HCT116 (cell line): ENCODE data around the gene SLAIN2.

ENCODE experiments used
- CTCF ChIP-seq, 3 experiments: fragments of 200-600 bp in 1 of 3; sonication (generic) in 1 of 3; IDR thresholded peaks in 2 of 3; conservative IDR thresholded peaks in 1 of 3; 2 replicates each; pipeline ENCODE4 v1.5.1; 2012 to 2017; ENCODE audit warnings: low read depth in 2 of 3, low read length in 2 of 3, antibody characterized with exemption in 1 of 3, borderline replicate concordance in 1 of 3, control low read depth in 1 of 3, mild to moderate bottlenecking in 1 of 3, mixed read lengths in 1 of 3, mixed run types in 1 of 3, moderate library complexity in 1 of 3; ENCODE audit not compliant: insufficient read depth in 1 of 3
- MAX ChIP-seq: IDR thresholded peaks from 2 replicates; pipeline ENCODE4 v1.6.1; 2012
- POLR2AphosphoS5 ChIP-seq: IDR thresholded peaks from 2 replicates; pipeline ENCODE4 v1.6.1; 2011; ENCODE audit warnings: mild to moderate bottlenecking, low read depth, low read length, moderate library complexity
- RAD21 ChIP-seq: IDR thresholded peaks from 2 replicates; pipeline ENCODE4 v1.6.1; 2012; ENCODE audit warnings: low read depth, mild to moderate bottlenecking
- REST ChIP-seq: IDR thresholded peaks from 2 replicates; pipeline ENCODE4 v1.6.1; 2012; ENCODE audit warnings: low read depth
- SP1 ChIP-seq: IDR thresholded peaks from 2 replicates; pipeline ENCODE4 v1.6.1; 2012; ENCODE audit warnings: low read depth

GRCh38 chr4:48370260-48371134, 29.2 kb downstream of the SLAIN2 start:
- TF ChIP-seq CTCF (IDR thresholded peaks at IDR 0.05 in 2 of 3, conservative IDR thresholded peaks at IDR 0.05 in 1 of 3; ENCODE audit: borderline replicate concordance in 1 of 3, insufficient read depth in 1 of 3, low read depth in 2 of 3, low read length in 2 of 3) (no peak), SP1 (no peak), MAX (no peak), POLR2AphosphoS5 (no peak), REST (no peak), RAD21 (no peak)
